Neural progenitor cell (in vitro differentiated cells): Measurements from ENCODE around the gene CDK13.

Experiments used
- EZH2 ChIP-seq: fragments of 200-600 bp; sonication (generic); IDR thresholded peaks from 2 replicates; pipeline ENCODE4 v1.6.1; 2017; ENCODE audit warnings: antibody characterized with exemption, mild to moderate bottlenecking, moderate library complexity
- TF ChIP-seq, protein P1 (sequence below): fragments of 200-600 bp; sonication (generic); IDR thresholded peaks from 2 replicates; pipeline ENCODE4 v1.5.1; 2017; ENCODE audit warnings: antibody characterized with exemption, mild to moderate bottlenecking

DNA sequence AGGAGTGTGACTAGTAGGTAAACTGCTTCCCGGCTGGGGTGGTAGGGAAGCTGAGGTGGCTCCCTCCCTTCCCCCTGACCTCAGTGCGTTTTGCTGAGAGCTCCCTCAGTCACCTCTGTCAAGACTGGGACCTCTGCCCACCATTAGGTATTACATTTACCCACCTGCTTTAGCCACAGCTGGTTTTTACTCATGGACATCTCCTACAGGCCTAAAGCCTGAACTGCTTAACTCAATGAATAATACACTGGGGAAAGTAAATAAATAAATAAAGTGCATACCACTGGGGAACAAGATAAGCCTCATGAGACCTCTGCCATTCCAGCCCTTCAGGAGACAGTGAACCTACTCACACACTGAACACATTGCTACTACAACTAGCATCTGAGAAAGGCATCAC, 38.9 kb upstream of the CDK13 start:
- TF ChIP-seq EZH2: no peak
- TF ChIP-seq, protein P1, sequence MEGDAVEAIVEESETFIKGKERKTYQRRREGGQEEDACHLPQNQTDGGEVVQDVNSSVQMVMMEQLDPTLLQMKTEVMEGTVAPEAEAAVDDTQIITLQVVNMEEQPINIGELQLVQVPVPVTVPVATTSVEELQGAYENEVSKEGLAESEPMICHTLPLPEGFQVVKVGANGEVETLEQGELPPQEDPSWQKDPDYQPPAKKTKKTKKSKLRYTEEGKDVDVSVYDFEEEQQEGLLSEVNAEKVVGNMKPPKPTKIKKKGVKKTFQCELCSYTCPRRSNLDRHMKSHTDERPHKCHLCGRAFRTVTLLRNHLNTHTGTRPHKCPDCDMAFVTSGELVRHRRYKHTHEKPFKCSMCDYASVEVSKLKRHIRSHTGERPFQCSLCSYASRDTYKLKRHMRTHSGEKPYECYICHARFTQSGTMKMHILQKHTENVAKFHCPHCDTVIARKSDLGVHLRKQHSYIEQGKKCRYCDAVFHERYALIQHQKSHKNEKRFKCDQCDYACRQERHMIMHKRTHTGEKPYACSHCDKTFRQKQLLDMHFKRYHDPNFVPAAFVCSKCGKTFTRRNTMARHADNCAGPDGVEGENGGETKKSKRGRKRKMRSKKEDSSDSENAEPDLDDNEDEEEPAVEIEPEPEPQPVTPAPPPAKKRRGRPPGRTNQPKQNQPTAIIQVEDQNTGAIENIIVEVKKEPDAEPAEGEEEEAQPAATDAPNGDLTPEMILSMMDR: no peak
